AG04450 (cell line): ENCODE data around the gene PRMT7. TPM values are rescaled to one million over a fixed set of nuclear protein-coding genes. Genes with fewer than 3 reads are reported as not detected.

ENCODE experiments used
- CTCF ChIA-PET: fragments of 300-600, 350-600 bp; formaldehyde crosslinking; extraction: SDS; loops from one replicate; lab custom pipeline; 2022; ENCODE audit warnings: antibody characterized with exemption, inconsistent platforms; lab: Charles Lee
- POLR2A ChIA-PET: fragments of 350-600 bp; formaldehyde crosslinking; extraction: SDS; loops from one replicate; lab custom pipeline; 2021; ENCODE audit warnings: antibody characterized with exemption, inconsistent platforms; lab: Yijun Ruan, JAX
- DNase-seq: peaks from one replicate; pipeline ENCODE4 v3.0.0-alpha.2; 2011; ENCODE audit warnings: low read depth, low spot score
- H3K27ac ChIP-seq: one replicate; pipeline ENCODE4 v1.5.1; 2012; ENCODE audit warnings: low read depth, low read length, control low read depth
- H3K27me3 ChIP-seq: one replicate; pipeline ENCODE4 v1.6.0; 2012; ENCODE audit warnings: low read length; ENCODE audit not compliant: control insufficient read depth, insufficient read depth
- H3K4me3 ChIP-seq: 2 replicates; pipeline ENCODE4 v1.5.1; 2011; ENCODE audit warnings: mild to moderate bottlenecking, low read depth, low read length, control low read depth
- H3K9me3 ChIP-seq: 2 replicates; pipeline ENCODE4 v1.5.1; 2012; ENCODE audit warnings: low read length; ENCODE audit not compliant: control insufficient read depth, insufficient read depth
- polyA plus RNA-seq: library from polyadenylated mRNA; depleted of rRNA; stranded (reverse); fragments of >200 nt; gene quantifications from 2 replicates; pipeline ENCODE4 v1.2.3, GENCODE V29; 2011
- TF ChIP-seq, protein P1 (sequence below): IDR thresholded peaks from 2 replicates; pipeline ENCODE4 v1.5.1; 2011; ENCODE audit warnings: low read depth, low read length, control low read depth, inconsistent platforms

Gene PRMT7
- polyA plus RNA-seq, 1 experiment, result 32.4 TPM

DNA sequence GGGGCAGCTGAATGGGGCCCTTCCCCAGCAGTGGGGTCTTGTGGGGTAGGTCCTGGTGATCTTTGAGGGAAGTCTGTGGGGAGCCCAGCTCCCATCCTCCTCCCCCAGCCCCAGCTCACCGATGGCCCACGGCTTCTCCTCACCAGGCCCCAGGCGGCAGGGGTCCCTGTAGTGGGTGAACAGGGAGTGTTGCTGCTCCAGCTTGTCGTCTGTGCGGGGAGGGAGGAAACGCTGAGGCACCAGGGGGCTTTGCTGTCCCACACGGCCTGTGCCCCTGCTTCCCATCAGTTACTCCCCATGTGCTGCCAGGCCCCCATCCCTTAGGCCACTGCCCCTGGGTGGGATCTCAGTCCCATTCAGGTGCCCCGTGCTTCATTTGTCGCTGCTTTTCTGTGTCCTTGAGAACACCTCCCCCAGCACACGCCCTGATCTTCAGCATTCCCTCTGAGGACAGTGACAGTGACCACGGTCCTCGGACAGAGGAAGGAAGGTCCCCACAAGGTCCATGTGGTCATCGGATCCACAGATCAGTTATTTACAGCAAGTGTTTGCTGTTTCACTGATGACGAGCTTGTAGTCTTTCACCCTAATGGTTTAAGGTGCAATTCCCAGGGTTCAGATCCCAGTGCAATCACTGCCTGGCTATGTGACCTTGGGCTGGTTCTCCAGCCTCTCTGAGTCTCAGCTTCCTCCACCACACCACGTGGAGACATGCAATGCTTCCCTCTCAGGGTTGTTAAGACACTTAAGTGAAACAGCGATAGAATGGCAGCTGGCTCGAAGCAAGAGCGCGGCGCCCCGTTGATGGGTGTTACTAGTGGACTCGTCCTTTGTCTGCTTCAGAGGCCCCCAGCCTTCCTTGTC is 53.1 kb downstream of the PRMT7 start:
- Histone ChIP-seq H3K27ac (no peak overlapping the region), H3K4me3 (no peak overlapping the region), H3K27me3 (peaks cover 2% of the 10 kb centered on the region), H3K9me3 (no peaks in the 10 kb centered on the region; the same call in 1 of the 2 replicates)
- CTCF ChIA-PET, result interaction anchor here (0.6 to 1.6 kb wide), 4 partner anchors 32 to 147 kb away, joined by 3 to 5 read pairs (median 3); no protein-coding TSS in a partner anchor
- TF ChIP-seq, protein P1, sequence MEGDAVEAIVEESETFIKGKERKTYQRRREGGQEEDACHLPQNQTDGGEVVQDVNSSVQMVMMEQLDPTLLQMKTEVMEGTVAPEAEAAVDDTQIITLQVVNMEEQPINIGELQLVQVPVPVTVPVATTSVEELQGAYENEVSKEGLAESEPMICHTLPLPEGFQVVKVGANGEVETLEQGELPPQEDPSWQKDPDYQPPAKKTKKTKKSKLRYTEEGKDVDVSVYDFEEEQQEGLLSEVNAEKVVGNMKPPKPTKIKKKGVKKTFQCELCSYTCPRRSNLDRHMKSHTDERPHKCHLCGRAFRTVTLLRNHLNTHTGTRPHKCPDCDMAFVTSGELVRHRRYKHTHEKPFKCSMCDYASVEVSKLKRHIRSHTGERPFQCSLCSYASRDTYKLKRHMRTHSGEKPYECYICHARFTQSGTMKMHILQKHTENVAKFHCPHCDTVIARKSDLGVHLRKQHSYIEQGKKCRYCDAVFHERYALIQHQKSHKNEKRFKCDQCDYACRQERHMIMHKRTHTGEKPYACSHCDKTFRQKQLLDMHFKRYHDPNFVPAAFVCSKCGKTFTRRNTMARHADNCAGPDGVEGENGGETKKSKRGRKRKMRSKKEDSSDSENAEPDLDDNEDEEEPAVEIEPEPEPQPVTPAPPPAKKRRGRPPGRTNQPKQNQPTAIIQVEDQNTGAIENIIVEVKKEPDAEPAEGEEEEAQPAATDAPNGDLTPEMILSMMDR, result no peak
- POLR2A ChIA-PET, result no interaction called here
- no peak for DNase-seq

DNA sequence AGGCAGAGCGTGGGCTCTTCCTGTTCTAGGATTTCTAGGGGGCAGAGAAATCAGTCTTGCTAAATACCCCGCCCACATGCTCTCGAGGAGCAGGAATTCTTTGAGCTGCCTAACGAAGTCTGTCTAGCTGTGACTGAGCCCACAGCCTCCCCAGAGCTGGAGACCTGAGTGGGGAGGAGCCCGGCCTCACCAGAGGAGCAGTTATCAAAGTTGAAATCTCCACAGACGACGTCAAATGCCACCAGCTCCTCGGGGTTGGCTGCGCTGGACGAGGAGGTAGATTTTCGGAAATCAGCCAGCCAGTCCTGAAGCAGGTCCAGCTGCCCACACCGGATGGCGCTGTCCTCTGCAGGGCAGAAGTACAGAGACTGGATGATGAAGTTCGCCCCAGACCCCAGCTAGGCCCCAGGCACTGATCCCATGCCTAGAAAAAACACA is 53.8 kb downstream of the PRMT7 start:
- ChIA-PET POLR2A (no interaction called here), CTCF (interaction anchor here (0.6 to 1.6 kb wide), 3 partner anchors 32 to 428 kb away, joined by 3 to 5 read pairs (median 3); no protein-coding TSS in a partner anchor)
- Histone ChIP-seq H3K9me3 (no peaks in the 10 kb centered on the region; the same call in 1 of the 2 replicates), H3K27me3 (peaks cover 5% of the 10 kb centered on the region), H3K27ac (no peak overlapping the region), H3K4me3 (no peak overlapping the region)
- DNase-seq, result no peak
- TF ChIP-seq, protein P1, result peak; percentile 28

DNA sequence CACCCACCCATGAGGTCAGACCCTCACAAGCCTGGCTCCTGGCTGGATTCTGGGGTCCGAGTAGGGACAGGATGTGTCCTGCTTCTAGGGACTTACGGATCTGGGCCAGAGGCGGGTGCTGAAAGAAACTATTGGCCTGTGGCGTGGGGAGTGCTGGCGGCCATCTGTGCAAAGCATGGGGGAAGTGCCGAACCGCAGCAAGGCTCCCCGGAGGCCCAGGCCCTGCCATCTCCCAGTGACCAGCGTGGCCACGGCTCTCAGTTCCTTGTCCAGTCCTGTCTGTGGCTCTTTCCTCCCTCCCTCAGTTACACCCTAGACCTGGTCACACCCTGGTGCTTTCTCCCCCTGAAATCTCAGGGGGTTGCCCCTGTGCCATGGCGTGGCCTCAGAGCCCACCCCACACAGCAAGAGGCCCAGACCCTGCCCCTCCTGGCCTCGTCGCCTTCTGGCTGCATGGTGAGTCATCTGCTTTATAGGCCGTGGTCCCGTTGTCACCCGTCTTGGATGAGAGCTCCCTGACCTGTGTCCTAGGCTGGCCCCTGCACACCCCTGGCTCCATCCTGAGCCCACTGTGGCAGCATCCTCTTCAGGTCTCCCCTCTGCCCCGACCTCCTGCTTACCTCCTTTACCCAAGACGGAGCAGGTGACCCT is 54.5 kb downstream of the PRMT7 start:
- DNase-seq, result no peak
- TF ChIP-seq, protein P1, result no peak
- Histone ChIP-seq H3K27me3 (peaks cover 5% of the 10 kb centered on the region), H3K27ac (no peak overlapping the region), H3K4me3 (no peak overlapping the region), H3K9me3 (no peaks in the 10 kb centered on the region; the same call in 1 of the 2 replicates)
- POLR2A ChIA-PET, result interaction anchor here (0.7 kb wide), 1 partner anchor 55 kb away, joined by 3 read pairs; the partner anchor contains the start of genes PRMT7 and SLC7A6OS
- CTCF ChIA-PET, result interaction anchor here (0.6 to 1.6 kb wide), 2 partner anchors 32 to 427 kb away, joined by 3 to 4 read pairs; no protein-coding TSS in a partner anchor

DNA sequence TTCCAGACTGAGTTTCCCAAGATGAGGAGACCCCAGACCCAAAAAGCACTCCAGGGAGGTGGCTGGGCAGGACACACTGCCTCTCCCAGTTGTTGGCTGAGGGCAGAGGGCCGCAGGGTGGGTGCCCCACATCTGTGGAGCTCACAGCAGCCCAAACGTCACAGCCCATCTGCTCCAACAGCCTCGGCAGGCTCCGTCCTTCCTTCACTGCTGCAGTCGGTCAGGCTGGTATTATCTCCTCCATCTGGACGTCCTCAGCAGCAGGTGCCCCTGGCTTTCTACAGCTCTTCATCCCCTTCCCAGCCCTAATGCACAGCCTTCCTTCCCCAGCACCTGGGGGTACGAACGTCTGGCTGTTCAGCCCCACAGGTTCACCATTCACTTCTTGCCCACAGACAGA is 55.2 kb downstream of the PRMT7 start:
- Histone ChIP-seq H3K27ac (no peak overlapping the region), H3K27me3 (peaks cover 5% of the 10 kb centered on the region), H3K4me3 (no peak overlapping the region), H3K9me3 (no peaks in the 10 kb centered on the region; the same call in 1 of the 2 replicates)
- ChIA-PET POLR2A (interaction anchor here (0.7 kb wide), 1 partner anchor 55 kb away, joined by 3 read pairs; the partner anchor contains the start of genes PRMT7 and SLC7A6OS), CTCF (interaction anchor here (0.7 to 1.6 kb wide), 4 partner anchors 31 to 161 kb away, joined by 4 to 5 read pairs (median 4); no protein-coding TSS in a partner anchor)
- DNase-seq, result no peak
- TF ChIP-seq, protein P1, result no peak
